ENCODE results near the gene EGR2. TPM values are rescaled to one million over a fixed set of nuclear protein-coding genes. Genes with fewer than 3 reads are reported as not detected.
"Not testable (repeated sequence)": the region's sequence is repeated elsewhere in the genome, so short reads cannot be mapped to it uniquely, and the experiment has no call there.

EGR2 gene
- total and polyA plus RNA-seq, 10 donors = 0.94 to 16.8 (median 3.2) TPM

DNA sequence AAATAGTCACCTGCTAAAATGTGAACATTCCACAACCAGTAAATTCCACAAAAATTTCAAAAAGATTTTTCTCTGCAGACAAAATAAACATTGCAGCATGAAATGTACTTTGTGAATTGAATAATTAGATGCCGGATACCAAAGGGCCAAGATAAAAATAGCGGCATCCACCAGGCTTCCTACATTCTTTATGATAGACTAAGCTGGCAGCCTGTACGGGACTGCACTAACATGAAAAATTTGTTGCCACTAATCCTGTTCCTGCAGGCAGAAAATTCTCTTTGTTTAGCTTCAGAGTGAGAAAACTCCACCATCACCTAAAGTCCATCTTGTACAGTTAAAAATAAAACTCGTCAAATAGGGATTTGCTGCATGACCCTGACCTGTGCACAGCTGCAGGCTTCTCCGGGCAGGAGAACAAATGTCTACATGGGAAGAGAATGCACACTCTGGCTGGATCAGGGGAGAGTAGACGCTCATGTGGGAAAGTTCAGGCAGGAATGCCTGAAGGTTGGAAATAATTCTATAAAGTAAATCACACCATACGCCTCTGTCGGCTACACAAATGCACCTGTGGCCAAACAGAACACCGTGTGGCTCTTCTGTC, 27.2 kb downstream of the EGR2 start:
- intact Hi-C loops (cut with DNase I; ENCODE audit: low total_unique reads) = no loop called here
- TF ChIP-seq, protein P1, sequence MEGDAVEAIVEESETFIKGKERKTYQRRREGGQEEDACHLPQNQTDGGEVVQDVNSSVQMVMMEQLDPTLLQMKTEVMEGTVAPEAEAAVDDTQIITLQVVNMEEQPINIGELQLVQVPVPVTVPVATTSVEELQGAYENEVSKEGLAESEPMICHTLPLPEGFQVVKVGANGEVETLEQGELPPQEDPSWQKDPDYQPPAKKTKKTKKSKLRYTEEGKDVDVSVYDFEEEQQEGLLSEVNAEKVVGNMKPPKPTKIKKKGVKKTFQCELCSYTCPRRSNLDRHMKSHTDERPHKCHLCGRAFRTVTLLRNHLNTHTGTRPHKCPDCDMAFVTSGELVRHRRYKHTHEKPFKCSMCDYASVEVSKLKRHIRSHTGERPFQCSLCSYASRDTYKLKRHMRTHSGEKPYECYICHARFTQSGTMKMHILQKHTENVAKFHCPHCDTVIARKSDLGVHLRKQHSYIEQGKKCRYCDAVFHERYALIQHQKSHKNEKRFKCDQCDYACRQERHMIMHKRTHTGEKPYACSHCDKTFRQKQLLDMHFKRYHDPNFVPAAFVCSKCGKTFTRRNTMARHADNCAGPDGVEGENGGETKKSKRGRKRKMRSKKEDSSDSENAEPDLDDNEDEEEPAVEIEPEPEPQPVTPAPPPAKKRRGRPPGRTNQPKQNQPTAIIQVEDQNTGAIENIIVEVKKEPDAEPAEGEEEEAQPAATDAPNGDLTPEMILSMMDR (IDR thresholded peaks at IDR 0.05 in 8 of 11, conservative IDR thresholded peaks at IDR 0.05 in 3 of 11) = no peak
- TF ChIP-seq POLR2AphosphoS5 (IDR thresholded peaks at IDR 0.05) (no peak), POLR2A (IDR thresholded peaks at IDR 0.05) (no peak)
- H3K4me1 ChIP-seq = no peaks in the 10 kb centered on the region
- H3K9me3 ChIP-seq = peaks cover 0 to 23% (median 11%) of the 10 kb centered on the region in 8 donors
- no peaks in the 10 kb centered on the region for H3K27me3 ChIP-seq (replicated peaks in 1 of 7)
- no peak overlapping the region for H3K27ac ChIP-seq
- H3K4me3 ChIP-seq = no peak overlapping the region
- no peaks in the 10 kb centered on the region for H3K36me3 ChIP-seq
- WGBS, 5 donors = 72 to 84% (median 76%) methylated on average over 9 of the region's 9 CpGs
- DNase-seq = no peak

- H3K4me3 ChIP-seq; H3K27ac ChIP-seq; DNase-seq; H3K36me3 ChIP-seq; intact Hi-C loops (cut with DNase I; ENCODE audit: low total_unique reads); H3K27me3 ChIP-seq (replicated peaks in 1 of 7); H3K4me1 ChIP-seq: not testable (repeated sequence)
- H3K9me3 ChIP-seq = peaks cover 0 to 24% (median 11%) of the 10 kb centered on the region in 8 donors
- 85 to 97% (median 92%) methylated on average over 2 of the region's 2 CpGs for WGBS, 5 donors
Measured at GRCh38 chr10:62788285-62788684, 27.9 kb downstream of the EGR2 start.

- H3K27ac ChIP-seq; H3K4me1 ChIP-seq; intact Hi-C loops (cut with DNase I; ENCODE audit: low total_unique reads); DNase-seq; H3K4me3 ChIP-seq; H3K36me3 ChIP-seq; H3K27me3 ChIP-seq (replicated peaks in 1 of 7): not testable (repeated sequence)
- peaks cover 0 to 24% (median 11%) of the 10 kb centered on the region in 8 donors for H3K9me3 ChIP-seq
- 88 to 98% (median 95%) methylated on average over 3 of the region's 3 CpGs for WGBS, 5 donors
Measured at GRCh38 chr10:62784537-62784936, 31.6 kb downstream of the EGR2 start.

DNA sequence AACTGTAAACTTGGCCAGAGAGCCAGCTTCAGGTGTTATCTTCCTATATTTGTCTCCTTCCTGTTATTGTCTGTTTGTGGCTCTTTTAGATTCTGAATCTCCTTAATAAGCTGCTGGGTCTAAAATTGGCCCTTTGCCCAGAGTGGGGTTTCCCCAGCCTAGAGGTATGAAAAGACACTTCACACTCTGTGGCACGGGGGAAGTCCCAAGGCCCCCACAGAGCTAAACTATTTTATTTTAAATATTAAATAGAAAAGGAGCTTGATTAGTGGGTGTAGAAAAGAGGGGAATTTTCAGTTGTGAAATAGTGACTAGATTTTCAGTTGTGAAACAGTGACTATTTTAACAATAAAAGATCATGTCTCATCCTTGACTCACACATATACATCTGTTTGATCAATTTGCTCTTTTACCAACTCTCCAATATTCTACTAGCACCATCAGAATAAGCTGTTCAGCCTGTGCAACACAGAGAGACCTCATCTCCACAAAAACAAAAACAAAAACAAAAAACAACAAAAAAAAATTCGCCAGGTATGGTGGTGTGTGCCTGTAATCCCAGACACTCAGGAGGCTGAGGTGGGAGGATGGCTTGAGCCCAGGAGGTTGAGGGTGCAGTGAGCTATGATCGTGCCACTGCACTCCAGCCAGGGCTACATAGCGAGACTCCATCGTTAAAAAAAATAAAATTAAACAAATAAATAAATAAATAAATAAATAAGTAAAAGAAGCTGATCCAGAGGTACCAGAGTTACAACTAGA, 36.5 kb downstream of the EGR2 start:
- WGBS, 5 donors = 73 to 75% (median 74%) methylated on average over 5 of the region's 5 CpGs
- TF ChIP-seq POLR2AphosphoS5 (IDR thresholded peaks at IDR 0.05) = no peak
- TF ChIP-seq POLR2A (IDR thresholded peaks at IDR 0.05) = no peak
- TF ChIP-seq, protein P1 (IDR thresholded peaks at IDR 0.05 in 8 of 11, conservative IDR thresholded peaks at IDR 0.05 in 3 of 11) = no peak
- H3K36me3 ChIP-seq = no peaks in the 10 kb centered on the region
- H3K4me1 ChIP-seq = peaks cover 10 to 20% (median 15%) of the 10 kb centered on the region in 6 donors
- intact Hi-C loops (cut with DNase I; ENCODE audit: low total_unique reads) = no loop called here
- DNase-seq = peak; percentile 81
- no peak overlapping the region for H3K27ac ChIP-seq
- no peak overlapping the region for H3K4me3 ChIP-seq
- peaks cover 0 to 8% (median 0%) of the 10 kb centered on the region in 8 donors for H3K9me3 ChIP-seq
- H3K27me3 ChIP-seq (replicated peaks in 1 of 7) = no peaks in the 10 kb centered on the region

DNA sequence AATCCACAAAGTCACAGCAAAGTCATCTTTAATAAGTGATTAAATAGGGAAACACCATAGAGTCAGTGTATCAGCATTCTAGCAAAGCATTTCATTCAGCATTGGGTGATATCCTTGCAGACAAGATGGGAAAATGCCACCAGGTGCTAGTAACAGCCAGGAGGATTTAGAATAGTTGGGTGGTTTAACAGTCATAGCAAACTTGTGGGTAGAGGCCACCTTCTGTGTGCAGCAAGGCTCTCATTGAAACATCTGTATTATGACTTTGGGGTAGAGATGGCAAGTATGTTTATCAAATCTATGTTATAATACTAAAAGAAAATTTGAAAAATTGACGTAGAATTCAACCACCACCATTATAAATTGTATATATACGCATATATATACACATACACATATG, 38.0 kb downstream of the EGR2 start:
- no peaks in the 10 kb centered on the region for H3K36me3 ChIP-seq
- 93 to 95% (median 93%) methylated on average over 2 of the region's 2 CpGs for WGBS, 5 donors

More for the DNA sequence above, 38.0 kb downstream of the EGR2 start:
- no peak for TF ChIP-seq POLR2A (IDR thresholded peaks at IDR 0.05)
- TF ChIP-seq, protein P1 (IDR thresholded peaks at IDR 0.05 in 8 of 11, conservative IDR thresholded peaks at IDR 0.05 in 3 of 11) = no peak
- TF ChIP-seq POLR2AphosphoS5 (IDR thresholded peaks at IDR 0.05) = no peak
- H3K27ac ChIP-seq = no peak overlapping the region
- H3K9me3 ChIP-seq = no peaks in the 10 kb centered on the region
- peaks cover 10 to 20% (median 15%) of the 10 kb centered on the region in 6 donors for H3K4me1 ChIP-seq
- no peaks in the 10 kb centered on the region for H3K27me3 ChIP-seq (replicated peaks in 1 of 7)
- no peak for DNase-seq
- intact Hi-C loops (cut with DNase I; ENCODE audit: low total_unique reads) = no loop called here
- H3K4me3 ChIP-seq = no peak overlapping the region

All from spleen (tissue), 11 donors.